BE2C (cell line): ENCODE data around the gene SEPTIN10.
"Not testable (repeated sequence)": the region's sequence is repeated elsewhere in the genome, so short reads cannot be mapped to it uniquely, and the experiment has no call there.

Experiments
- DNase-seq: peaks from one replicate; pipeline ENCODE4 v3.0.0-alpha.2; 2020
- H3K27me3 ChIP-seq: fragments of 250-450 bp; sonication (Bioruptor Pico); 2 replicates; pipeline ENCODE4 v1.5.1; 2020; ENCODE audit warnings: mild to moderate bottlenecking
- H3K36me3 ChIP-seq: fragments of 250-450 bp; sonication (Bioruptor Pico); 2 replicates; pipeline ENCODE4 v1.5.1; 2020; ENCODE audit warnings: mild to moderate bottlenecking
- H3K4me1 ChIP-seq: fragments of 250-450 bp; sonication (Bioruptor Pico); 2 replicates; pipeline ENCODE4 v1.5.1; 2020
- H3K4me3 ChIP-seq: 2 replicates; pipeline ENCODE4 v1.5.1; 2011; ENCODE audit warnings: low read depth, low read length
- H3K9me3 ChIP-seq: fragments of 250-450 bp; sonication (Bioruptor Pico); 2 replicates; pipeline ENCODE4 v1.5.1; 2020
- CTCF ChIP-seq: IDR thresholded peaks from 2 replicates; pipeline ENCODE4 v1.5.1; 2012; ENCODE audit warnings: mild to moderate bottlenecking, low read depth, low read length

The SEPTIN10 gene

DNA sequence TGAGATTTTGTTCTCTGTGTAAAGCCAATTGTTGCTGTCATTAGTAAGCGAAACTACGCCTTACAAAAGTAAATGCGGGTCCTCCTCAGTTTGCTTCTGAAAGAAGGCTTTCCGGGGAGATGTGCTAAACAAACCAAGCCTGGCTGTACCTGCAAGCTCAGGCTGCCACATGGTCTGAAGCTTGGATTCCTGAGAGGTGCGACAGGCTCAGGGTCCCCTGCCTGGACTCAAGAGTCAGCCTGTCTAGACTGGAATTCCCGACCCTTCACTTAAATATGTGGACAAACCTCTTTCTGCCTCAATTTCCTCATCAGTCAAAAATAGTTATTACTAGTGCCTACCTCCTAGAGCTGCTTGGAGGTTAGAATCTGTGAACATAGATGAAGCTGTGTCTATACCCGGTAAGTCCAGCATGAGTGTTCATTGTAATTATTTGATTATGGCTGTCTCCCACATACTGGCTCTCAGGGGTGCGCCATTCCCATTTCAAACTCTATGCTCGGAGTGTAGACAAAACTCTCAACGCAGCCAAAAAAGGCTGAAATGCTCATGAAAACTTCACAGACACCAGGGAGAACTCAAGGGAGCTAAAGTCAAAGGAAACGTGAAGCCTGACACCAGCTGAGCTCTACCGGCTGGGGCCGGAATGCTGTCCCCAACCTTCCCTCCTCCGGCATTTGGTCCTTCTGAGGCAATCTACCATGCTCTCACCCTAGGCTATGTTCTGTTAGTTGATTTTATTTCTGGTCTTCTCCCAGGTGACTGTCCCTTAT lies 31.8 kb upstream of the SEPTIN10 start:
- Histone ChIP-seq H3K9me3 (no peaks in the 10 kb centered on the region), H3K27me3 (no peaks in the 10 kb centered on the region), H3K36me3 (no peaks in the 10 kb centered on the region), H3K4me3 (no peak overlapping the region), H3K4me1 (no peaks in the 10 kb centered on the region)
- no peak for TF ChIP-seq CTCF
- DNase-seq, result no peak

- Histone ChIP-seq H3K4me3 (no peak overlapping the region), H3K9me3 (no peaks in the 10 kb centered on the region), H3K36me3 (no peaks in the 10 kb centered on the region), H3K27me3 (no peaks in the 10 kb centered on the region), H3K4me1 (no peaks in the 10 kb centered on the region)
- TF ChIP-seq CTCF, result no peak
- DNase-seq, result no peak
Measured at GRCh38 chr2:109644571-109645275, 31.0 kb upstream of the SEPTIN10 start.

- DNase-seq, H3K4me3 ChIP-seq, H3K36me3 ChIP-seq, H3K9me3 ChIP-seq, H3K27me3 ChIP-seq, H3K4me1 ChIP-seq: not testable (repeated sequence)
Measured at GRCh38 chr2:109640000-109640399, 26.2 kb upstream of the SEPTIN10 start.

DNA sequence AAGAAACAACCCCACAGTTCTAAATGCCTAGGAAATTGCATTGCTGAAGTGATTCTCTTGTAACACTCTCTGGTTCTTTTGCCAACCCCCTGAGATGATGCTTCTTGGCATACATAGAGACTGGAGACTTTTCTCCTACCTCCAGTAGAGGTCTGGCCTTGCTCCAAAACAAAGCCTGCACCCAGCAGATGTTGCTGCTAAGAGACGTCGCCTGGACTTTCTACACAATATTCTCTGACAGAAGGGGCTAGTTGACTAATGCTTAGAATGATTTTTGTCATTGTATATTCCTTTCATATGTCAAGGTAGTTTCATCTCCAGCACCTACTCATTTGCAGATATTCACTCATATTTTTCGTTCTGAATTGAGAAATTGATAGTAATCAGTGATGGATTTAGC lies 25.0 kb upstream of the SEPTIN10 start:
- no peak for DNase-seq
- Histone ChIP-seq H3K4me3 (no peak overlapping the region), H3K4me1 (no peaks in the 10 kb centered on the region), H3K9me3 (no peaks in the 10 kb centered on the region), H3K36me3 (no peaks in the 10 kb centered on the region), H3K27me3 (no peaks in the 10 kb centered on the region)
- TF ChIP-seq CTCF, result no peak

DNA sequence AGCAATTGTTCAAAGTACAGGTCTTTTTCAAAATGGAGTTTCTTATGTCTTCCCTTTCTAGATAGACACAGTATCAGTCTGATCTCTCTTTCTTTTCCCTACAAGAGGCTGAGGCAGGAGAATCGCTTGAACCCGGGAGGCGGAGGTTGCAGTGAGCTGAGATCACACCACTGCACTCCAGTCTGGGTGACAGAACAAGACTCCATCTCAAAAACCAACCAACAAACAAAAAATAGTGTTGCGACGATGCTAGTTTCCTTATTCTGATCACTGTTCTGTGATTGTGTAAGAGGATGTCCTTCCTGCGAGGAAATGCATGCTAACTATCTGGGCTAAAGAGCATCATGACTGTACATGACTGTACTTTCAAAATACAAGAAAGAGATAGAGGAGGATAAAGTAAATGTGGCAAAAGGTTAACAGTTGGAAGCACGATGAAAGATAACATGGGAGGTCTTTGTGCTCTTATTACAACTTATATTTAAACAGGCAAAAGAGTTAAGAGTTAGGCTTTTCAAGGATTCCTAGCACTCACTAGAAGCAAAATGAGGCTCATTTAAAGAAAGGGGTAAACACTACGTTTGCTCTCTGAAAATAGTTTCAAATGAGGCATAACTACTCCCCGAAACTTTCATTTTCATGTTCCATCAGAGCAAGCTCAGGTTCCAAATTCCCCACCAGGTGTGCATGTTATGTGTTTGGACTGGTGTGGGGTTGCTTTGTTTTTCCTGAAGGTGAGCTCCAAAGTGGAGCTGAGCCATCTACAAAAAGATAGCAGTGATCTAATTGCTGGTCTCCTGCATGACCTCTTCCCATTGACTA lies 24.2 kb upstream of the SEPTIN10 start:
- DNase-seq, result no peak
- no peaks in the 10 kb centered on the region for H3K27me3 ChIP-seq
- TF ChIP-seq CTCF, result no peak
- no peaks in the 10 kb centered on the region for H3K36me3 ChIP-seq
- H3K4me3 ChIP-seq, result no peak overlapping the region
- H3K4me1 ChIP-seq, result no peaks in the 10 kb centered on the region
- no peaks in the 10 kb centered on the region for H3K9me3 ChIP-seq

GRCh38 chr2:109636317-109636716 lies 22.6 kb upstream of the SEPTIN10 start:
- TF ChIP-seq CTCF, result no peak
- DNase-seq, result no peak
- Histone ChIP-seq H3K27me3 (no peaks in the 10 kb centered on the region), H3K36me3 (no peaks in the 10 kb centered on the region), H3K4me3 (no peak overlapping the region), H3K4me1 (no peaks in the 10 kb centered on the region), H3K9me3 (no peaks in the 10 kb centered on the region)
